ENCODE data around the gene HNRNPF.
"Not testable (repeated sequence)": the region's sequence is repeated elsewhere in the genome, so short reads cannot be mapped to it uniquely, and the experiment has no call there.

HNRNPF gene

GRCh38 chr10:43396061-43396927 lies 12.7 kb downstream of the HNRNPF start:
- DNase-seq: peak; percentile 85

GRCh38 chr10:43395571-43396060 lies 13.4 kb downstream of the HNRNPF start:
- no peak for DNase-seq

- DNase-seq: no peak
Measured at GRCh38 chr10:43394868-43395267, 14.1 kb downstream of the HNRNPF start.

- no peak for DNase-seq
Measured at GRCh38 chr10:43393606-43394360, 15.2 kb downstream of the HNRNPF start.

- DNase-seq: not testable (repeated sequence)
Measured at GRCh38 chr10:43393186-43393585, 15.8 kb downstream of the HNRNPF start.

GRCh38 chr10:43392748-43393147 lies 16.2 kb downstream of the HNRNPF start:
- no peak for DNase-seq

- DNase-seq: no peak
Measured at GRCh38 chr10:43391496-43391895, 17.5 kb downstream of the HNRNPF start.

GRCh38 chr10:43390759-43391158 lies 18.2 kb downstream of the HNRNPF start:
- DNase-seq: no peak

GRCh38 chr10:43390333-43390732 lies 18.7 kb downstream of the HNRNPF start:
- DNase-seq: no peak

GRCh38 chr10:43389867-43390266 lies 19.1 kb downstream of the HNRNPF start:
- no peak for DNase-seq

- DNase-seq: no peak
Measured at GRCh38 chr10:43387678-43388032, 21.3 kb downstream of the HNRNPF start.

GRCh38 chr10:43386981-43387677 lies 21.9 kb downstream of the HNRNPF start:
- no peak for DNase-seq

- DNase-seq: peak; percentile 22
Measured at GRCh38 chr10:43386549-43386948, 22.4 kb downstream of the HNRNPF start.

- DNase-seq: no peak
Measured at GRCh38 chr10:43385412-43386004, 23.5 kb downstream of the HNRNPF start.

GRCh38 chr10:43384252-43385221 lies 24.4 kb downstream of the HNRNPF start:
- DNase-seq: peak; percentile 34

- peak; percentile 19 for DNase-seq
Measured at GRCh38 chr10:43383204-43383971, 25.6 kb downstream of the HNRNPF start.

GRCh38 chr10:43380610-43381222 lies 28.3 kb downstream of the HNRNPF start:
- no peak for DNase-seq

- DNase-seq: no peak
Measured at GRCh38 chr10:43377424-43377883, 31.5 kb downstream of the HNRNPF start.

- no peak for DNase-seq
Measured at GRCh38 chr10:43376828-43377423, 32.1 kb downstream of the HNRNPF start.
